SK-N-SH treated with all-trans-retinoic acid at 6 μM for 48 hours (cell line): ENCODE results near the gene TBC1D4.

Source experiments
- GLIS3 ChIP-seq: fragments of 250-450 bp; sonication (Bioruptor Pico); IDR thresholded peaks from 2 replicates; pipeline ENCODE4 v1.5.0; 2020; ENCODE audit warnings: mild to moderate bottlenecking, moderate library complexity
- ISL1 ChIP-seq: fragments of 250-450 bp; sonication (Bioruptor Pico); IDR thresholded peaks from 2 replicates; pipeline ENCODE4 v2.1.2; 2022; ENCODE audit warnings: mild to moderate bottlenecking, moderate library complexity
- ZFP3 ChIP-seq: fragments of 250-450 bp; sonication (Bioruptor Pico); IDR thresholded peaks from 2 replicates; pipeline ENCODE4 v1.5.0; 2020; ENCODE audit warnings: mild to moderate bottlenecking, moderate library complexity

DNA sequence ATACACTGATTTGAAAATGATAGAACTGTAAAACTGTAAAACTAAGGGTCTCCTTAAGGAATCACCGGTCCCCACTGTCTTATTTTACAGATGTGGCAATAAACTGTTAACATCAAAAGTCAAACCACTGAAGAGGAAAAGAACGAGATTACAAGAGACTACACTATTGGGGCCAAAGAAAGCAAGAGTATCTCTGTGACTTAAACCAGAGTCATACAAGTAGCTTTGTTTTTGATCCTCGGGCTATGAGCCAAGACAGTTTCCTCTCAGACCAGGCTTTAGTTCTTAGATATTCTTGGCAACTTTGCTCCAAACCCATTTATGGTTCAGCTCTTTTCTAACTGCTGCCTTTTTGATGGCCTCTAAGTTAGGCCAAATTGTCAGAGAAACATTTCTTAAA lies 113.8 kb downstream of the TBC1D4 start:
- no peak for TF ChIP-seq GLIS3
- TF ChIP-seq ZFP3 (CRISPR knock-in tag): no peak
- TF ChIP-seq ISL1 (CRISPR knock-in tag): peak; percentile 44
